Stomach (tissue), 9 donors: ENCODE results near the gene GNA14. TPM values are rescaled to one million over a fixed set of nuclear protein-coding genes. Genes with fewer than 3 reads are reported as not detected.
A peak's percentile ranks its signal among the peaks of the same experiment; 100 is the strongest.

ENCODE experiments used
- DNase-seq, 2 donors: peaks; one replicate each; pipeline versions ENCODE4 v3.0.0 to v3.0.0-alpha.2; 2013 to 2019
- H3K27ac ChIP-seq, 5 donors: fragments of 200-600 bp in 4 of 5; sonication (generic) in 4 of 5; one replicate each; pipeline ENCODE4 v1.5.1; 2013 to 2019; ENCODE audit warnings: mild to moderate bottlenecking in 1 of 5, moderate library complexity in 1 of 5
- H3K27me3 ChIP-seq, 3 donors: fragments of 200-600 bp; sonication (generic); one replicate each; pipeline ENCODE4 v1.5.1; 2017 to 2019; ENCODE audit warnings: mixed run types in 1 of 3
- H3K36me3 ChIP-seq, 4 donors: fragments of 200-600 bp; sonication (generic); 1 replicate in 3 of 4; 2 replicates in 1 of 4; pipeline ENCODE4 v1.5.1; 2016 to 2019
- H3K4me1 ChIP-seq, 4 donors: fragments of 200-600 bp; sonication (generic); one replicate each; pipeline ENCODE4 v1.5.1; 2016 to 2019
- H3K4me3 ChIP-seq, 4 donors: fragments of 200-600 bp; sonication (generic) in 3 of 4; one replicate each; pipeline ENCODE4 v1.5.1; 2016 to 2019; ENCODE audit warnings: mild to moderate bottlenecking in 1 of 4
- H3K9me3 ChIP-seq, 4 donors: fragments of 200-600 bp; sonication (generic); one replicate each; pipeline ENCODE4 v1.5.1; 2016 to 2019
- EP300 ChIP-seq: sonication (generic); formaldehyde crosslinking; IDR thresholded peaks from one replicate; pipeline ENCODE4 v1.6.1; 2017; ENCODE audit warnings: antibody characterized with exemption
- POLR2A ChIP-seq, 4 donors: fragments of 450-650 bp; IDR thresholded peaks; one replicate each; pipeline ENCODE4 v1.6.1; 2016; ENCODE audit warnings: antibody characterized with exemption in 4 of 4, control low read depth in 2 of 4, mild to moderate bottlenecking in 1 of 4, moderate library complexity in 1 of 4
- POLR2AphosphoS5 ChIP-seq, 3 donors: sonication (generic); formaldehyde crosslinking; IDR thresholded peaks; one replicate each; pipeline ENCODE4 v1.6.1; 2016; ENCODE audit warnings: antibody characterized with exemption in 3 of 3
- WGBS, 5 donors: extraction: QIAGEN DNeasy Blood & Tissue Kit in 3 of 5; methylation state at CpG; one replicate each; pipeline versions ENCODE4 v1.1.5 to v1.1.7; 2013 to 2018; 5-methylcytosine and 5-hydroxymethylcytosine counted together
- intact Hi-C: fragments of 100-400 bp; cut with DNase I; formaldehyde crosslinking; loops from one replicate; pipeline ENCODE4 v1.15.1; 2023; ENCODE audit warnings: low total_unique reads
- polyA plus RNA-seq, 3 donors: library from polyadenylated mRNA; stranded (reverse); fragments of 200-250 nt; gene quantifications; one replicate each; pipeline ENCODE4 v1.2.3, GENCODE V29; 2013
- total RNA-seq, 5 donors: library from RNA; depleted of rRNA; stranded (reverse); fragments of >200 nt; gene quantifications; one replicate each; pipeline versions ENCODE4 v1.1.0 to v1.2.3, GENCODE V29; 2014 to 2016
- TF ChIP-seq, protein P1 (sequence below), 7 experiments: fragments of 450-650 bp in 4 of 7; fragments of 200-600 bp in 3 of 7; sonication (generic) in 3 of 7; IDR thresholded peaks; one replicate each; pipeline ENCODE4 v1.5.1; 2016 to 2019; ENCODE audit warnings: antibody characterized with exemption in 7 of 7, control low read depth in 2 of 7, mild to moderate bottlenecking in 1 of 7
- donor health status: healthy with polysubstance abuse.
- donor health status: Bipolar disorder and iron deficiency.
- donor health status: healthy.

GNA14 gene
- total and polyA plus RNA-seq, 8 donors, result 0.46 to 12.5 (median 1.3) TPM; not detected in 1

DNA sequence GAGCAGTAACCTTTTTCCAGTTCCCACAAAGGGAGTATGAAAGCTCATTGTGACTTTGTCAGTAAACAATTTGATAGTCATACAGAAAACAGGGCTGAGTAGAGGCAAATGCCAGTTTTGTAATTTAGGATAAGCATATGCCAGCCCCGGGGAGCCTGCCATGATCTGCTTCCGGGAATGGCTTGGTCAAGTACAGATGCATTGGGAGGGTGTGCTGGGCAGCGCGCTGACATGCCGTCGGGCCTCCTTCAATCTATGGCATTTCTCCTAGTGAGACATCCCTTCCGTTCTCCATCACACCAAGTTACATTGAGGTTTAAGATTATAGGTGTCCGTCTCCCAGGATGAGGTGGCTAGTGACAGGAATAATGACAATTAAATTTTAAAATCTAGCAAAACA is 48.6 kb downstream of the GNA14 start:
- intact Hi-C loops, result no loop called here
- Histone ChIP-seq H3K27me3 (no peaks in the 10 kb centered on the region), H3K27ac (peak overlapping the region in 4 of 5 donors; percentile 42 to 66 (median 51)), H3K9me3 (no peaks in the 10 kb centered on the region), H3K4me3 (no peak overlapping the region), H3K36me3 (no peaks in the 10 kb centered on the region), H3K4me1 (peaks cover 4 to 49% (median 33%) of the 10 kb centered on the region in 4 donors)
- WGBS, 5 donors, result 82 to 92% (median 87%) methylated on average over 8 of the region's 8 CpGs
- TF ChIP-seq, protein P1, sequence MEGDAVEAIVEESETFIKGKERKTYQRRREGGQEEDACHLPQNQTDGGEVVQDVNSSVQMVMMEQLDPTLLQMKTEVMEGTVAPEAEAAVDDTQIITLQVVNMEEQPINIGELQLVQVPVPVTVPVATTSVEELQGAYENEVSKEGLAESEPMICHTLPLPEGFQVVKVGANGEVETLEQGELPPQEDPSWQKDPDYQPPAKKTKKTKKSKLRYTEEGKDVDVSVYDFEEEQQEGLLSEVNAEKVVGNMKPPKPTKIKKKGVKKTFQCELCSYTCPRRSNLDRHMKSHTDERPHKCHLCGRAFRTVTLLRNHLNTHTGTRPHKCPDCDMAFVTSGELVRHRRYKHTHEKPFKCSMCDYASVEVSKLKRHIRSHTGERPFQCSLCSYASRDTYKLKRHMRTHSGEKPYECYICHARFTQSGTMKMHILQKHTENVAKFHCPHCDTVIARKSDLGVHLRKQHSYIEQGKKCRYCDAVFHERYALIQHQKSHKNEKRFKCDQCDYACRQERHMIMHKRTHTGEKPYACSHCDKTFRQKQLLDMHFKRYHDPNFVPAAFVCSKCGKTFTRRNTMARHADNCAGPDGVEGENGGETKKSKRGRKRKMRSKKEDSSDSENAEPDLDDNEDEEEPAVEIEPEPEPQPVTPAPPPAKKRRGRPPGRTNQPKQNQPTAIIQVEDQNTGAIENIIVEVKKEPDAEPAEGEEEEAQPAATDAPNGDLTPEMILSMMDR (IDR thresholded peaks at IDR 0.05), result no peak
- TF ChIP-seq EP300 (no peak), POLR2AphosphoS5 (IDR thresholded peaks at IDR 0.05) (no peak), POLR2A (IDR thresholded peaks at IDR 0.05) (no peak)
- DNase-seq, result no peak

- intact Hi-C loops, result no loop called here
- no peaks in the 10 kb centered on the region for H3K36me3 ChIP-seq
- WGBS, 5 donors, result 56 to 84% (median 58%) methylated on average over 3 of the region's 3 CpGs
- H3K27me3 ChIP-seq, result no peaks in the 10 kb centered on the region
- H3K4me1 ChIP-seq, result peaks cover 4 to 50% (median 33%) of the 10 kb centered on the region in 4 donors
- TF ChIP-seq, protein P1 (IDR thresholded peaks at IDR 0.05), result no peak
- TF ChIP-seq EP300, result no peak
- TF ChIP-seq POLR2A (IDR thresholded peaks at IDR 0.05), result no peak
- TF ChIP-seq POLR2AphosphoS5 (IDR thresholded peaks at IDR 0.05), result no peak
- no peaks in the 10 kb centered on the region for H3K9me3 ChIP-seq
- H3K27ac ChIP-seq, result peak overlapping the region in 4 of 5 donors; percentile 42 to 66 (median 51)
- no peak overlapping the region for H3K4me3 ChIP-seq
- DNase-seq, result peak in 1 of 2 donors; percentile 72
These were observed 49.1 kb downstream of the GNA14 start for GRCh38 chr9:77598991-77599390.

GRCh38 chr9:77598524-77598923 is 49.6 kb downstream of the GNA14 start:
- TF ChIP-seq POLR2A (IDR thresholded peaks at IDR 0.05), result no peak
- peak in 1 of 3 donors; percentile 56 for TF ChIP-seq POLR2AphosphoS5 (IDR thresholded peaks at IDR 0.05)
- TF ChIP-seq, protein P1 (IDR thresholded peaks at IDR 0.05), result no peak
- TF ChIP-seq EP300, result no peak
- peak overlapping the region in 4 of 5 donors; percentile 38 to 62 (median 51) for H3K27ac ChIP-seq
- no peaks in the 10 kb centered on the region for H3K36me3 ChIP-seq
- H3K27me3 ChIP-seq, result no peaks in the 10 kb centered on the region
- H3K4me1 ChIP-seq, result peaks cover 4 to 50% (median 33%) of the 10 kb centered on the region in 4 donors
- H3K9me3 ChIP-seq, result no peaks in the 10 kb centered on the region
- H3K4me3 ChIP-seq, result no peak overlapping the region
- 44 to 63% (median 53%) methylated on average over 3 of the region's 3 CpGs for WGBS, 5 donors
- intact Hi-C loops, result no loop called here
- peak in 1 of 2 donors; percentile 85 for DNase-seq

GRCh38 chr9:77597057-77597456 is 51.1 kb downstream of the GNA14 start:
- Histone ChIP-seq H3K4me3 (no peak overlapping the region), H3K27me3 (no peaks in the 10 kb centered on the region), H3K4me1 (peaks cover 4 to 50% (median 33%) of the 10 kb centered on the region in 4 donors), H3K27ac (peak overlapping the region in 2 of 5 donors; percentile 18 to 62), H3K36me3 (no peaks in the 10 kb centered on the region), H3K9me3 (no peaks in the 10 kb centered on the region)
- no peak for TF ChIP-seq POLR2A (IDR thresholded peaks at IDR 0.05)
- TF ChIP-seq, protein P1 (IDR thresholded peaks at IDR 0.05), result no peak
- WGBS, 5 donors, result 39 to 54% (median 47%) methylated on average over 3 of the region's 3 CpGs
- DNase-seq, result no peak
- intact Hi-C loops, result no loop called here
